Upper lobe of left lung (tissue), 4 donors: Measurements from ENCODE around the gene FNDC11.

ENCODE experiments used
- EP300 ChIP-seq, 4 donors: sonication (generic); formaldehyde crosslinking; IDR thresholded peaks; one replicate each; pipeline ENCODE4 v1.5.1; 2017; ENCODE audit warnings: antibody characterized with exemption in 4 of 4, control low read depth in 2 of 4
- POLR2A ChIP-seq, 4 donors: fragments of 450-650 bp; IDR thresholded peaks; one replicate each; pipeline ENCODE4 v1.5.1; 2016 to 2017; ENCODE audit warnings: antibody characterized with exemption in 4 of 4, mild to moderate bottlenecking in 2 of 4
- POLR2AphosphoS5 ChIP-seq, 2 donors: sonication (generic); formaldehyde crosslinking; IDR thresholded peaks; one replicate each; pipeline ENCODE4 v1.5.1; 2017; ENCODE audit warnings: antibody characterized with exemption in 2 of 2
- TF ChIP-seq, protein P1 (sequence below), 6 experiments: fragments of 450-650 bp in 4 of 6; fragments of 200-600 bp in 2 of 6; sonication (generic) in 2 of 6; IDR thresholded peaks; one replicate each; pipeline ENCODE4 v1.5.1; 2016 to 2019; ENCODE audit warnings: antibody characterized with exemption in 6 of 6

DNA sequence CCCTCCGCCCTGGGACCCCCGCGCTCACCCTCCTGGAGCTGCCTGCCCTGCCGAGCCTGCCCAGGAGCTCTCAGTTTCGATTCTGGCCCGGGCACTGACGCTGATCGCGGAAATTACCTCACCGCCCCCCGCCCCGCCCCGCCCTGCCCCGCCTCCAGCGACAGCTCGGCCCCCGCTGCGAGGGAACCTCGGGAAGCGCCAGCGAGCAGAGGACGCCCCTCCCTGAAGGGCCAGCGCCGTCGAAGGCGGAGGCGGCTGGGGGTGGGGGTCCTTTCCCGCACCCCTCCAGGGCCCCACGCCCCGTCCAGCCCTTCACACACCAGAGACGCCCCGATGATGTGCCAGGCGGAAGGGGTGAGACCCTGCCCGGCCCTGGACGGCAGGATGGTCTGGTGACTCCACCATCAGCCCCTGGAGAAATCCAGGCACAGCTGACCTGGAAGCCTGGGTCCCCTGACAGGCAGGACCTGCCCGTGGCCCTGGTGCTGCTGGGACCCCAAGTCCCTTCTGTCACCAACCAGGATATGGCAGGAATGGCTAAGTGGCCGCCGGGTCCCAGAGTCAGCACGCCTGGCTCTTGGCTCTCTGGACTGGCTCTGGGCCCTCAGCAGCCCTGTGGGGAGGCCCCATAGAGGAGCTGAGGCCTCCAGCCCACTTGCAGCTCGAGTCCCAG is 20.3 kb downstream of the FNDC11 start, which contains the start of gene HELZ2:
- peak in 1 of 4 donors; percentile 39 for TF ChIP-seq POLR2A (IDR thresholded peaks at IDR 0.05)
- TF ChIP-seq, protein P1, sequence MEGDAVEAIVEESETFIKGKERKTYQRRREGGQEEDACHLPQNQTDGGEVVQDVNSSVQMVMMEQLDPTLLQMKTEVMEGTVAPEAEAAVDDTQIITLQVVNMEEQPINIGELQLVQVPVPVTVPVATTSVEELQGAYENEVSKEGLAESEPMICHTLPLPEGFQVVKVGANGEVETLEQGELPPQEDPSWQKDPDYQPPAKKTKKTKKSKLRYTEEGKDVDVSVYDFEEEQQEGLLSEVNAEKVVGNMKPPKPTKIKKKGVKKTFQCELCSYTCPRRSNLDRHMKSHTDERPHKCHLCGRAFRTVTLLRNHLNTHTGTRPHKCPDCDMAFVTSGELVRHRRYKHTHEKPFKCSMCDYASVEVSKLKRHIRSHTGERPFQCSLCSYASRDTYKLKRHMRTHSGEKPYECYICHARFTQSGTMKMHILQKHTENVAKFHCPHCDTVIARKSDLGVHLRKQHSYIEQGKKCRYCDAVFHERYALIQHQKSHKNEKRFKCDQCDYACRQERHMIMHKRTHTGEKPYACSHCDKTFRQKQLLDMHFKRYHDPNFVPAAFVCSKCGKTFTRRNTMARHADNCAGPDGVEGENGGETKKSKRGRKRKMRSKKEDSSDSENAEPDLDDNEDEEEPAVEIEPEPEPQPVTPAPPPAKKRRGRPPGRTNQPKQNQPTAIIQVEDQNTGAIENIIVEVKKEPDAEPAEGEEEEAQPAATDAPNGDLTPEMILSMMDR (IDR thresholded peaks at IDR 0.05), result peak in 1 of 6 experiments; percentile 8
- TF ChIP-seq POLR2AphosphoS5 (IDR thresholded peaks at IDR 0.05), result peak; percentile 39 to 82
- TF ChIP-seq EP300 (IDR thresholded peaks at IDR 0.05), result no peak
